HG03439 (cell line): Measurements from ENCODE around the gene PCDHGA11.
"Not testable (repeated sequence)": the region's sequence is repeated elsewhere in the genome, so short reads cannot be mapped to it uniquely, and the experiment has no call there.

ENCODE experiments used
- ATAC-seq: cut with Tn5 transposase; IDR thresholded peaks from one replicate; pipeline ENCODE4 v1.9.1; 2021; ENCODE audit warnings: mild to moderate bottlenecking, moderate library complexity; ENCODE audit not compliant: unreplicated experiment

PCDHGA11 gene

DNA sequence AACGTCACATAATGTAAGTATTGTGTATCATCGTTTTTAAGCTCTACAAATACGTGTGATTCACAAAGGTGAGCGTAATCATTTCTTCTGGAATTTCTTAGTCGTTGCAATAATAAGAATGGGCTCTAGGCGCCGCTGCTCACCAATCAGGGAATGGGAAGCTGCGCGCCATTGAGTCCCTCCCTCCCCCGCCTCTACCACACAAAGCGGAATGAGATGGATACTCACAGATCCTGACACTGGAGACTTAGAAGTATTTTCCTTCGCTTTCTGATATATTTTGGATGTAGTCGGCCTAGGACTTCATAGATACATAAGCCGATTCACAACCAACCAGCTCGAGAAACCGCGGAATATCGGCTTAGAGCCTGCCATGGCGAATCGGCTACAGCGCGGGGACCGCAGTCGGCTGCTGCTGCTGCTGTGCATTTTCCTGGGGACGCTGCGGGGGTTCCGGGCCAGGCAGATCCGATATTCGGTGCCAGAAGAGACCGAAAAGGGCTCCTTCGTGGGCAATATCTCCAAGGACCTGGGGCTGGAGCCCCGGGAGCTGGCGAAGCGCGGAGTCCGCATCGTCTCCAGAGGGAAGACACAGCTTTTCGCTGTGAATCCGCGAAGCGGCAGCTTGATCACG, at the start of gene PCDHGA11:
Gene PCDHGA11, plus strand, starts transcription at position 197 of the 634 bp plus-strand sequence. Its CDS starts 177 bp downstream, at position 374.
- peak; percentile 60 for ATAC-seq

DNA sequence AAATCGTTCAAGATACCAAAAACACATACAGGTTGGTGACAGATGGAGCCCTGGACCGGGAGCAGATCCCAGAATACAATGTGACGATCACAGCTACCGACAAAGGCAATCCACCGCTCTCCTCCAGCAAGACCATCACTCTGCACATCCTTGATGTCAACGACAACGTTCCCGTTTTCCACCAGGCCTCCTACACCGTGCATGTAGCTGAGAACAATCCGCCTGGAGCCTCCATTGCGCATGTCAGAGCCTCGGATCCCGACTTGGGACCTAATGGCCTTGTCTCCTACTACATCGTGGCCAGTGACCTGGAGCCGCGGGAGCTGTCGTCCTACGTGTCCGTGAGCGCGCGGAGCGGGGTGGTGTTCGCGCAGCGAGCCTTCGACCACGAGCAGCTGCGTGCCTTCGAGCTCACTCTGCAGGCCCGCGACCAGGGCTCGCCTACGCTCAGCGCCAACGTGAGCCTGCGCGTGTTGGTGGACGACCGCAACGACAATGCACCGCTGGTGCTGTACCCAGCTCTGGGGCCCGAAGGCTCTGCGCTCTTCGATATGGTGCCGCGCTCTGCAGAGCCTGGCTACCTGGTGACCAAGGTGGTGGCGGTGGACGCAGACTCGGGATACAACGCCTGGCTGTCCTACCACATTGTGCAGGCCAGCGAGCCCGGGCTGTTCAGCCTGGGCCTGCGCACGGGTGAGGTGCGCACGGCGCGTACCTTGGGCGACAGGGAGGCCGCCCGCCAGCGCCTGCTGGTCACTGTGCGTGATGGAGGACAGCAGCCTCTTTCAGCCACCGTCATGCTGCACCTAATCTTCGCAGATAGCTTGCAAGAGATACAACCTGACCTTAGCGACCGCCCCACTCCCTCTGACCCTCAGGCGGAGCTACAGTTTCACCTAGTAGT, 49.0 kb upstream of the PCDHGA11 start:
- no peak for ATAC-seq

DNA sequence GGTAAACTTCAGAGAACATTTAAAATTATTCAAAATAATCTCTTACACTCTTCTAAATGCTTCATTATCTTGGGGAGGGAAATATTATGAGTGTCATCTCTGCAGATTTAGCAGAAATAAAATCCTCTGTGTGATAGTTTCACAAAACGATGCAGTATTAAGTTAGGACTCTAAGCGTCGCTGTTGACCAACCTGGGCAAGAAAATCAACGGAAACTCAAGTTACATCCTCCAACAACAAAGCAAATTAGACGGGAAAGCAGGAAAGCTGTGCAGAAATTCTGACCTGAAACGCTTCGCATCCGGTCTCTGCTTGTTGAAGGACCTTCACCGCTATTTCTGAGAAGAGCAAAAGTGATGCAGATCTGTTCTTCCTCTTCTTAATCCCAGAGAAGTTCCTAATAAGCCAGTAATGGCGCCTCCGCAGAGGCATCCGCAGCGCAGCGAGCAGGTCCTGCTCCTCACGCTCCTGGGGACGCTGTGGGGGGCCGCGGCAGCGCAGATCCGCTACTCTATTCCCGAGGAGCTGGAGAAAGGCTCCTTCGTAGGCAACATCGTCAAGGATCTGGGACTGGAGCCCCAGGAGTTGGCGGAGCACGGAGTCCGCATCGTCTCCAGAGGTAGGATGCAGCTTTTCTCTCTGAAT, 47.1 kb upstream of the PCDHGA11 start, which contains the start of gene PCDHGA6:
Gene PCDHGA6, plus strand, starts transcription at position 219 of the 645 bp plus-strand sequence. Its CDS starts 193 bp downstream, at position 412.
- no peak for ATAC-seq

DNA sequence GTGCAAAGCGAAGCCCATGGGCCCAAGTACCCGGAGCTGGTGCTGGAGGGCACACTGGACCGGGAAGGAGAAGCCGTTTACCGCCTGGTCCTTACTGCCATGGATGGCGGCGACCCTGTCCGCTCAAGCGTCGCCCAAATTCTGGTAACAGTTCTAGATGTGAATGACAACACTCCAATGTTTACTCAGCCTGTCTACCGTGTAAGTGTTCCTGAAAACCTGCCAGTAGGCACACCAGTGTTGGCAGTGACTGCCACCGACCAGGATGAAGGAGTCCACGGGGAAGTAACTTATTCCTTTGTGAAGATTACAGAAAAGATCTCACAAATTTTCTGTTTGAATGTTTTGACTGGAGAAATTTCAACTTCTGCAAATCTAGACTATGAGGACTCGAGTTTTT, 46.2 kb upstream of the PCDHGA11 start:
- no peak for ATAC-seq

DNA sequence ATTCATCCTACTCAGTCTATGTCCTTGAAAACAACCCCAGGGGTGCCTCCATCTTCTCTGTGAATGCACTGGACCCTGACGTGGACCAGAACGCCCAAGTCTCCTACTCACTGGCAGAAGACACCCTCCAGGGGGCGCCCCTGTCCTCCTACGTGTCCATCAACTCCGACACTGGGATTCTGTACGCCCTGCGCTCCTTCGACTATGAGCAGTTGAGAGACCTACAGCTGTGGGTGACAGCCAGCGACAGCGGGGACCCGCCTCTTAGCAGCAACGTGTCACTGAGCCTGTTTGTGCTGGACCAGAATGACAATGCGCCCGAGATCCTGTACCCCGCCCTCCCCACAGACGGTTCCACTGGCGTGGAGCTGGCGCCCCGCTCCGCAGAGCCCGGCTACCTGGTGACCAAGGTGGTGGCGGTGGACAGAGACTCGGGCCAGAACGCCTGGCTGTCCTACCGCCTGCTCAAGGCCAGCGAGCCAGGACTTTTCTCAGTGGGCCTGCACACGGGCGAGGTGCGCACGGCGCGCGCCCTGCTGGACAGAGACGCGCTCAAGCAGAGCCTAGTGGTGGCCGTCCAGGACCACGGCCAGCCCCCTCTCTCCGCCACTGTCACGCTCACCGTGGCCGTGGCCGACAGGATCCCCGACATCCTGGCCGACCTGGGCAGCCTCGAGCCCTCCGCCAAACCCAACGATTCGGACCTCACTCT, 45.3 kb upstream of the PCDHGA11 start:
- not testable (repeated sequence) for ATAC-seq

DNA sequence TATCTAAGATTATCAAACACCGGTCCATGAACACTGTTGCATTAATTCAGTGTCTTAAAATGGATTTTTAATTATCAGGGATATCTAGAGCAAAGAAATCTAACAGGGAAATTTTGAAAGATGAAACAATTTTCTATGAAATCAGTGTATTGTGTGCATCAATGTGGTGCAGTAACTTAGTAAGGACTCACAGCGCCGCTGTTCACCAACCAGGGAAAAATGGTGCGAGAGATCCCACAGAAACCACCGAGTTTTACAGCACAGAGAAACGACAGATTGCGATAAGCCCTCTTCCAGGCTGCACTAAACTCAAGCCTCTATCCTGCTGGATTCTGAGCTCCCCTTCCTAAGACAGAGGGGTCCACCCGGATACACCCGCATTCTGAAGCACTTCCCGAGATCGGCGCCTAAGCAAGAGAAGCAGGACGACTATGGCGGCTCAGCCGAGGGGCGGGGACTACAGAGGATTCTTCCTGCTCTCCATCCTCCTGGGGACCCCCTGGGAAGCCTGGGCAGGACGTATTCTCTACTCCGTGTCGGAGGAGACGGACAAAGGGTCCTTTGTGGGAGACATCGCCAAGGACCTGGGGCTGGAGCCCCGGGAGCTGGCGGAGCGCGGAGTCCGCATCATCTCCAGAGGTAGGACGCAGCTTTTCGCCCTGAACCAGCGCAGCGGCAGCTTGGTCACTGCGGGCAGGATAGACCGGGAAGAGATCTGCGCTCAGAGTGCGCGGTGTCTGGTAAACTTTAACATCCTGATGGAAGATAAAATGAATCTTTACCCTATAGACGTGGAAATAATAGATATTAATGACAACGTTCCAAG, 38.2 kb upstream of the PCDHGA11 start, which contains the start of gene PCDHGA7:
Gene PCDHGA7, plus strand, starts transcription at position 274 of the 826 bp plus-strand sequence. Its CDS starts 158 bp downstream, at position 432.
- ATAC-seq: no peak

DNA sequence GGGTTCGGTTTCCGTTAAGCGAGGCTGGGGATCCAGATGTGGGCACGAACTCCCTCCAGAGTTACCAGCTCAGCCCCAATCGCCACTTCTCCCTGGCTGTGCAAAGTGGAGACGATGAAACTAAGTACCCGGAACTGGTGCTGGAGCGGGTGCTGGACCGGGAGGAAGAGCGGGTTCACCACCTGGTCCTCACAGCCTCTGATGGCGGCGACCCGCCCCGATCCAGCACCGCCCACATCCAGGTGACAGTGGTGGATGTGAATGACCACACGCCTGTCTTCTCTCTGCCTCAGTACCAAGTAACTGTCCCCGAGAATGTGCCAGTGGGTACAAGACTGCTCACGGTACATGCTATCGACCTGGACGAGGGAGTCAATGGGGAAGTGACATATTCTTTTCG, 37.5 kb upstream of the PCDHGA11 start:
- no peak for ATAC-seq

GRCh38 chr5:141384471-141385267, 36.2 kb upstream of the PCDHGA11 start:
- ATAC-seq: no peak

DNA sequence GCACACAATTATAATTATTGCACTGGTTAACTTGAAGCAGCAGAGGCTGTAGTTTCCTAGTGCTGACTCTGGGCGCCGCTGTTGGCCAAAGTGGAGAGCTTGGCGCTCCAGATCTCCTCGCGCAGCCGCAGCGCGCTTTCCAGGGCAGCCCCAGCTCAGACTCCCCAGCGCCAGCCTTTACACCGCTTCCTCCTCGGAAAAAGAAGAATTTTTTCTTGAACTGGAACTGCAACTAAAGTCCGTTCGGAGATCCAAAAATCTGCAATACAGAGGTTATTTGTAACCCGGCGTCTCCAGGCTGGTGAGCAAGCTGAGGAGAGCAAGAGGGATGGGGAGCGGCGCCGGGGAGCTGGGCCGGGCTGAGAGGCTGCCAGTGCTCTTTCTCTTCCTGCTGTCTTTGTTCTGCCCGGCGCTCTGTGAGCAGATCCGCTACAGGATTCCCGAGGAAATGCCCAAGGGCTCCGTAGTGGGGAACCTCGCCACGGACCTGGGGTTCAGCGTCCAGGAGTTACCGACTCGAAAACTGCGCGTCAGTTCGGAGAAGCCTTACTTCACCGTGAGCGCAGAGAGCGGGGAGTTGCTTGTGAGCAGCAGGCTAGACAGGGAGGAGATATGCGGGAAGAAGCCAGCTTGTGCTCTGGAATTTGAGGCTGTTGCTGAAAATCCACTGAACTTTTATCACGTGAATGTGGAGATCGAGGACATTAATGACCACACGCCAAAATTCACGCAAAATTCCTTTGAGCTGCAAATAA, 33.1 kb upstream of the PCDHGA11 start, which contains the start of gene PCDHGB4:
Gene PCDHGB4, plus strand, starts transcription at position 142 of the 755 bp plus-strand sequence. Its CDS starts 187 bp downstream, at position 329.
- ATAC-seq: not testable (repeated sequence)

GRCh38 chr5:141388661-141389060, 32.2 kb upstream of the PCDHGA11 start:
- ATAC-seq: no peak

DNA sequence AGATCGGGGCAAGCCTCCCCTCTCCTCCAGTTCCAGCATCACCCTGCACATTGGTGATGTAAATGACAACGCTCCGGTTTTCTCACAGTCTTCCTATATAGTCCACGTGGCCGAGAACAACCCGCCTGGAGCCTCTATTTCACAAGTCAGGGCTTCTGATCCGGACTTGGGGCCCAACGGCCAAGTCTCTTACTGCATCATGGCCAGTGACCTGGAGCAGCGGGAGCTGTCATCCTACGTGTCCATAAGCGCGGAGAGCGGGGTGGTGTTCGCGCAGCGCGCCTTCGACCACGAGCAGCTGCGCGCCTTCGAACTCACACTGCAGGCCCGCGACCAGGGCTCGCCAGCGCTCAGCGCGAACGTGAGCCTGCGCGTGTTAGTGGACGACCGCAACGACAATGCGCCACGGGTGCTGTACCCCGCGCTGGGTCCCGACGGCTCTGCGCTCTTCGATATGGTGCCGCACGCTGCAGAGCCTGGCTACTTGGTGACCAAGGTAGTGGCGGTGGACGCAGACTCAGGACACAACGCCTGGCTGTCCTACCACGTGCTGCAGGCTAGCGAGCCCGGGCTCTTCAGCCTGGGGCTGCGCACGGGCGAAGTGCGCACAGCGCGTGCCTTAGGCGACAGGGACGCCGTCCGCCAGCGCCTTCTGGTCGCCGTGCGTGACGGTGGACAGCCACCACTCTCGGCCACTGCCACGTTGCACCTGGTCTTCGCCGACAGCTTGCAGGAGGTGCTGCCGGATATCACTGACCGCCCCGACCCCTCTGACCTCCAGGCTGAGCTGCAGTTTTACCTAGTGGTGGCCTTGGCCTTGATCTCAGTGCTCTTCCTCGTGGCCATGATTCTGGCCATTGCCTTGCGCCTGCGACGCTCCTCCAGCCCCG, 31.5 kb upstream of the PCDHGA11 start:
- no peak for ATAC-seq

DNA sequence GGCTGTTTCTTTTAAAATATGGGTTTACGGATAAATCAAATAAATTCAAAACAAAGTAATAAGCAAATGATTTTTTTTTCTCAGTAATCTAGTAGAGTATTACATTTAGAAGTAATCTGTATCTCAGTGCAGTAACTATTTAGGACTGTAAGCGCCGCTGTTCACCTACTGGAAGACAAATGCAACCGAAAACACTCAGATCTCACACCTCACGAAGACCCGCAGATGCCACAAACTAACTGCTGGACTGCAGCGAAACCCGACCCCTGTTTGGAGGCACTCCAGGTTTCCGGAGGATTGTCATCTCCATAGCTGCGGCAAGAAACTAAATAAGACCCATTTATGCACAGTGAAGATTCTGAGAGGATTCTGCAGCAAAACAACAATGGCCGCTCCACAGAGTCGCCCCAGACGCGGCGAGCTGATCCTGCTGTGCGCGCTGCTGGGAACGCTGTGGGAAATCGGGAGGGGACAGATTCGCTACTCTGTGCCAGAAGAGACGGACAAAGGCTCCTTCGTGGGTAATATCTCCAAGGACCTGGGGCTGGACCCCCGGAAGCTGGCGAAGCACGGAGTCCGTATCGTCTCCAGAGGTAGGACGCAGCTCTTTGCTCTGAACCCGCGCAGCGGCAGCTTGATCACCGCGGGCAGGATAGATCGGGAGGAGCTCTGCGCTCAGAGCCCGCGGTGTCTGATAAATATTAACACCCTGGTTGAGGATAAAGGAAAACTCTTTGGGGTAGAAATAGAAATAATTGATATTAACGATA, 28.2 kb upstream of the PCDHGA11 start, which contains the start of gene PCDHGA8:
Gene PCDHGA8, plus strand, starts transcription at position 205 of the 770 bp plus-strand sequence. Its CDS starts 181 bp downstream, at position 386.
- ATAC-seq: no peak

DNA sequence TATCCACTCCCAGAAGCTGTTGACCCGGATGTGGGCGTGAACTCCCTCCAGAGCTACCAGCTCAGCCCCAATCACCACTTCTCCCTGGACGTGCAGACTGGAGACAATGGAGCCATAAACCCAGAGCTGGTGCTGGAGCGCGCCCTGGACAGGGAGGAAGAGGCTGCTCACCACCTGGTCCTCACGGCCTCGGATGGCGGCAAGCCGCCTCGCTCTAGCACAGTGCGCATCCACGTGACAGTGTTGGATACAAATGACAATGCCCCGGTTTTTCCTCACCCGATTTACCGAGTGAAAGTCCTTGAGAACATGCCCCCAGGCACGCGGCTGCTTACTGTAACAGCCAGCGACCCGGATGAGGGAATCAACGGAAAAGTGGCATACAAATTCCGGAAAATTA, 27.6 kb upstream of the PCDHGA11 start:
- no peak for ATAC-seq

DNA sequence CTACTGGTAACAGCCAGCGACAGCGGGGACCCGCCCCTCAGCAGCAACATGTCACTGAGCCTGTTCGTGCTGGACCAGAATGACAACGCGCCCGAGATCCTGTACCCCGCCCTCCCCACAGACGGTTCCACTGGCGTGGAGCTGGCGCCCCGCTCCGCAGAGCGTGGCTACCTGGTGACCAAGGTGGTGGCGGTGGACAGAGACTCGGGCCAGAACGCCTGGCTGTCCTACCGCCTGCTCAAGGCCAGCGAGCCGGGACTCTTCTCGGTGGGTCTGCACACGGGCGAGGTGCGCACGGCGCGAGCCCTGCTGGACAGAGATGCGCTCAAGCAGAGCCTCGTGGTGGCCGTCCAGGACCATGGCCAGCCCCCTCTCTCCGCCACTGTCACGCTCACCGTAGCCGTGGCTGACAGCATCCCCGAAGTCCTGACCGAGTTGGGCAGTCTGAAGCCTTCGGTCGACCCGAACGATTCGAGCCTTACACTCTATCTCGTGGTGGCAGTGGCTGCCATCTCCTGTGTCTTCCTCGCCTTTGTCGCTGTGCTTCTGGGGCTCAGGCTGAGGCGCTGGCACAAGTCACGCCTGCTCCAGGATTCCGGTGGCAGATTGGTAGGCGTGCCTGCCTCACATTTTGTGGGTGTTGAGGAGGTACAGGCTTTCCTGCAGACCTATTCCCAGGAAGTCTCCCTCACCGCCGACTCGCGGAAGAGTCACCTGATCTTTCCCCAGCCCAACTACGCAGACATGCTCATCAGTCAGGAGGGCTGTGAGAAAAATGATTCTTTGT, 26.3 kb upstream of the PCDHGA11 start:
- ATAC-seq: not testable (repeated sequence)

GRCh38 chr5:141397756-141398551, 22.9 kb upstream of the PCDHGA11 start, which contains the start of gene PCDHGB5:
TSS of gene PCDHGB5 (plus strand) at chr5:141397947. CDS start at chr5:141398128, 181 bp downstream.
- peak; percentile 54 for ATAC-seq
